GM06990 (cell line): ENCODE measurements around the gene CDH3.

Experiments used
- DNase-seq: peaks from one replicate; pipeline ENCODE4 v3.0.0-alpha.2; 2011; ENCODE audit not compliant: insufficient read length; ENCODE audit errors: extremely low read depth
- H3K27me3 ChIP-seq: replicated peaks from 2 replicates; pipeline ENCODE4 v1.6.0; 2011; ENCODE audit warnings: low read length; ENCODE audit not compliant: control insufficient read depth, insufficient read depth
- H3K36me3 ChIP-seq: 2 replicates; pipeline ENCODE4 v1.5.1; 2011; ENCODE audit warnings: low read length; ENCODE audit not compliant: control insufficient read depth, insufficient read depth
- H3K4me3 ChIP-seq: replicated peaks from 2 replicates; pipeline ENCODE4 v1.5.1; 2011; ENCODE audit warnings: low read depth, mild to moderate bottlenecking, control low read depth, low read length
- TF ChIP-seq, protein P1 (sequence below): IDR thresholded peaks from 2 replicates; pipeline ENCODE4 v1.5.1; 2011; ENCODE audit warnings: low read length, control low read depth, mild to moderate bottlenecking, inconsistent platforms; ENCODE audit not compliant: insufficient read depth, poor library complexity, severe bottlenecking

CDH3 gene

GRCh38 chr16:68728523-68728922 is 83.4 kb downstream of the CDH3 start:
- H3K27me3 ChIP-seq, result no peaks in the 10 kb centered on the region
- H3K36me3 ChIP-seq, result no peaks in the 10 kb centered on the region
- no peak for DNase-seq
- TF ChIP-seq, protein P1, sequence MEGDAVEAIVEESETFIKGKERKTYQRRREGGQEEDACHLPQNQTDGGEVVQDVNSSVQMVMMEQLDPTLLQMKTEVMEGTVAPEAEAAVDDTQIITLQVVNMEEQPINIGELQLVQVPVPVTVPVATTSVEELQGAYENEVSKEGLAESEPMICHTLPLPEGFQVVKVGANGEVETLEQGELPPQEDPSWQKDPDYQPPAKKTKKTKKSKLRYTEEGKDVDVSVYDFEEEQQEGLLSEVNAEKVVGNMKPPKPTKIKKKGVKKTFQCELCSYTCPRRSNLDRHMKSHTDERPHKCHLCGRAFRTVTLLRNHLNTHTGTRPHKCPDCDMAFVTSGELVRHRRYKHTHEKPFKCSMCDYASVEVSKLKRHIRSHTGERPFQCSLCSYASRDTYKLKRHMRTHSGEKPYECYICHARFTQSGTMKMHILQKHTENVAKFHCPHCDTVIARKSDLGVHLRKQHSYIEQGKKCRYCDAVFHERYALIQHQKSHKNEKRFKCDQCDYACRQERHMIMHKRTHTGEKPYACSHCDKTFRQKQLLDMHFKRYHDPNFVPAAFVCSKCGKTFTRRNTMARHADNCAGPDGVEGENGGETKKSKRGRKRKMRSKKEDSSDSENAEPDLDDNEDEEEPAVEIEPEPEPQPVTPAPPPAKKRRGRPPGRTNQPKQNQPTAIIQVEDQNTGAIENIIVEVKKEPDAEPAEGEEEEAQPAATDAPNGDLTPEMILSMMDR, result no peak
- H3K4me3 ChIP-seq, result no peak overlapping the region

DNA sequence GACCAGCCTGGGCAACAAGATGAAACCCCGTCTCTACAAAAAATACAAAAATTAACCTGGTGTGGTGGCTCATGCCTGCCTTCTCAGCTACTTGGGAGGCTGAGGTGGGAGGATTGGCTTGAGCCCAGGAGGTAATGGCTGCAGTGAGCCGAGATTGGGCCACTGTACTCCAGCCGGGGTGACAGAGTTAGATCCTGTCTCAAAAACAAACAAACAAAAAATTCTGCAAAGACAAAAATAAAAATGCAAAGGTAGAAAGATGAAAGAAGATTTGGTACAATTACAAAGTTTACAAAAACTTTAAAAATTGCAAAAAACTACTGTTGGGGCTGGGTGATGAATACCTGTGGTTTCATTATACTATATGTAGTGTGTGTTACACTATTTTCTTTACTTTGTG is 86.5 kb downstream of the CDH3 start:
- Histone ChIP-seq H3K27me3 (no peaks in the 10 kb centered on the region), H3K4me3 (no peak overlapping the region), H3K36me3 (no peaks in the 10 kb centered on the region)
- TF ChIP-seq, protein P1, result no peak
- DNase-seq, result no peak

- DNase-seq, result no peak
- Histone ChIP-seq H3K4me3 (no peak overlapping the region), H3K36me3 (no peaks in the 10 kb centered on the region), H3K27me3 (no peaks in the 10 kb centered on the region; the same call in 1 of the 2 replicates)
- TF ChIP-seq, protein P1, result no peak
Measured at GRCh38 chr16:68732042-68732680, 87.1 kb downstream of the CDH3 start.

- H3K36me3 ChIP-seq, result no peaks in the 10 kb centered on the region
- H3K4me3 ChIP-seq, result no peak overlapping the region
- TF ChIP-seq, protein P1, result no peak
- DNase-seq, result no peak
- H3K27me3 ChIP-seq, result no peaks in the 10 kb centered on the region; the same call in 1 of the 2 replicates
Measured at GRCh38 chr16:68732741-68733399, 87.8 kb downstream of the CDH3 start.

DNA sequence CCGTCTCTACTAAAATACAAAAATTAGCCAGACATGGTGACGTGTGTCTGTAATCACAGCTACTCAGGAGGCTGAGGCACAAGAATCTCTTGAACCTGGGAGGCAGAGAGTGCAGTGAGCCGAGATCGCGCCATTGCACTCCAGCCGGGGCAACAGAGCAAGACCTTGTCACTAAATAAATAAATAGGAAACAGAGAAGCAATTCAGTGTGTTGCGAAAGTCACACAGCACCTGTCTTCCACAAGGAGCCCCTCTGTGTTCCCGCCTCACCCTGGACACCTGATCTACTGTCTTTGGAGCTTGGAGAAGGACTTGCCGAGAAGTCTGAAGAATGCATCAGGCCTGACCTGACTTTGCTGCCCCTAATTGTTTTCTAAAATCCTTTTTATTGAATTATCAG is 88.5 kb downstream of the CDH3 start:
- DNase-seq, result no peak
- no peaks in the 10 kb centered on the region; the same call in 1 of the 2 replicates for H3K27me3 ChIP-seq
- no peak overlapping the region for H3K4me3 ChIP-seq
- TF ChIP-seq, protein P1, result no peak
- no peaks in the 10 kb centered on the region for H3K36me3 ChIP-seq

DNA sequence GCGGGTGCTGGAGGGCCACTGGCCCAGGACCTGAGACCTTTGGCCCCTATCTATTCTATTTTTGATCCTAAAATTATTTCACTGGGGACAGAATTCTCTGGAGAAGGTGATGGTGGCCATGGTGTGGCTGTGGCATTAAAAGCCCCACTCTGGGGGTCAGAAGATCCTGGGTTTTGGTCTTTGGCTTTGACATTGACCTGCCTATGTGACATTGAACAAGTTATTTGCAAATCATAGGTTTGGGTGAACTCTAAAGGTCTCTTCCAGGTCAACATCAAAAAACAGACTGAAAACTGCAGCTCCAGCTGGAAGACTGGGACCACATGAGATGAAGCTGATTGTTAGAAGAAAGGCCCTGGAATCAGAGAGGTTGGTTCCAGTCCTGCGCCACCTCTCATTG is 89.7 kb downstream of the CDH3 start:
- TF ChIP-seq, protein P1, result no peak
- Histone ChIP-seq H3K36me3 (no peaks in the 10 kb centered on the region), H3K4me3 (no peak overlapping the region), H3K27me3 (no peaks in the 10 kb centered on the region; the same call in 1 of the 2 replicates)
- no peak for DNase-seq
